HepG2 (cell line): ENCODE data around the gene TIMP3. TPM values are rescaled to one million over a fixed set of nuclear protein-coding genes. Genes with fewer than 3 reads are reported as not detected.

Source experiments
- ATAC-seq: fragments of 200-7000 bp; cut with Tn5 transposase; 3 replicates; pipeline ENCODE4 v1.9.1; 2020; ENCODE audit warnings: mild to moderate bottlenecking, moderate library complexity
- BruUV-seq: library from RNA; stranded (reverse); fragments of 400-500 nt; replicated peaks from 2 replicates; lab custom pipeline; 2021; lab: Mats Ljungman, UMichigan
- CTCF ChIA-PET: fragments of 300-600 bp; formaldehyde crosslinking; extraction: SDS; loops from one replicate; lab custom pipeline; 2021; ENCODE audit warnings: low total read pairs, inconsistent platforms, low intra/inter-chr PET ratio; lab: Yijun Ruan, JAX
- POLR2A ChIA-PET: fragments of 350-600 bp; sonication (Branson Sonifier 250); formaldehyde crosslinking; loops from one replicate; lab custom pipeline; 2020; ENCODE audit warnings: antibody characterized with exemption, inconsistent platforms; lab: Yijun Ruan, JAX
- DNase-seq: peaks from one replicate; pipeline ENCODE4 v3.0.0-alpha.2; 2015; ENCODE audit warnings: low spot score
- FAIRE-seq: peaks from 3 replicates; lab custom pipeline; 2011; peaks lifted over from hg19 to GRCh38; lab: Jason Lieb, UNC
- H2AFZ ChIP-seq: one replicate; pipeline ENCODE4 v1.6.1; 2011; ENCODE audit warnings: low read length, inconsistent platforms
- H3K27ac ChIP-seq: fragments of 300-600 bp; 3 replicates; pipeline ENCODE4 v1.8.0; 2011; ENCODE audit warnings: mixed run types, mild to moderate bottlenecking, mixed read lengths, low read length, inconsistent platforms; ENCODE audit not compliant: insufficient read depth; ENCODE audit errors: extremely low read length
- H3K27me3 ChIP-seq, 2 experiments: fragments of 200-600 bp in 1 of 2; 2 replicates in 1 of 2; 3 replicates in 1 of 2; pipeline versions ENCODE4 v1.6.0 to v1.8.0; 2011; ENCODE audit warnings: low read length in 2 of 2, mild to moderate bottlenecking in 2 of 2, moderate library complexity in 2 of 2, inconsistent platforms in 1 of 2; ENCODE audit not compliant: insufficient read depth in 2 of 2, control insufficient read depth in 1 of 2
- H3K36me3 ChIP-seq, 2 experiments: fragments of 200-600 bp in 1 of 2; replicated peaks in 1 of 2; 2 replicates in 1 of 2; 3 replicates in 1 of 2; pipeline versions ENCODE4 v1.5.1 to v1.8.0; 2011; ENCODE audit warnings: low read length in 2 of 2, inconsistent platforms in 1 of 2; ENCODE audit not compliant: insufficient read depth in 2 of 2, control insufficient read depth in 1 of 2
- H3K4me1 ChIP-seq: 2 replicates; pipeline ENCODE4 v1.5.1; 2012; ENCODE audit warnings: low read length, inconsistent platforms; ENCODE audit not compliant: insufficient read depth
- H3K4me2 ChIP-seq: 2 replicates; pipeline ENCODE4 v1.6.0; 2011; ENCODE audit warnings: low read depth, low read length, inconsistent platforms
- H3K4me3 ChIP-seq, 3 experiments: fragments of 200-600 bp in 1 of 3; sonication (generic), shearing (Covaris generic) in 1 of 3; replicated peaks in 1 of 3; 2 replicates each; pipeline ENCODE4 v1.5.1; 2011 to 2016; ENCODE audit warnings: low read length in 3 of 3, inconsistent platforms in 2 of 3, low read depth in 2 of 3, mild to moderate bottlenecking in 2 of 3, control low read depth in 1 of 3, mixed read lengths in 1 of 3; ENCODE audit not compliant: insufficient read depth in 1 of 3
- H3K79me2 ChIP-seq: one replicate; pipeline ENCODE4 v1.6.1; 2011; ENCODE audit warnings: low read length, inconsistent platforms; ENCODE audit not compliant: insufficient read depth
- H3K9ac ChIP-seq: 2 replicates; pipeline ENCODE4 v1.6.0; 2011; ENCODE audit warnings: mild to moderate bottlenecking, low read depth, low read length, inconsistent platforms; ENCODE audit not compliant: insufficient read depth
- H3K9me3 ChIP-seq: 2 replicates; pipeline ENCODE4 v1.5.1; 2012; ENCODE audit warnings: mild to moderate bottlenecking, low read length
- H4K20me1 ChIP-seq: 2 replicates; pipeline ENCODE4 v1.6.0; 2011; ENCODE audit warnings: inconsistent platforms, mild to moderate bottlenecking, low read length, moderate library complexity; ENCODE audit not compliant: insufficient read depth
- AHR ChIP-seq: IDR thresholded peaks from 2 replicates; pipeline ENCODE4 v1.6.1; 2018; ENCODE audit warnings: missing genetic modification reagents, missing compliant biosample characterization
- ARHGAP35 ChIP-seq: sonication (generic); formaldehyde crosslinking; IDR thresholded peaks from 2 replicates; pipeline ENCODE4 v1.9.0; 2022; ENCODE audit warnings: mild to moderate bottlenecking, inconsistent platforms, moderate library complexity, missing genetic modification reagents, borderline replicate concordance
- KDM1A ChIP-seq: IDR thresholded peaks from 2 replicates; pipeline ENCODE4 v1.6.1; 2016; ENCODE audit warnings: missing compliant biosample characterization
- SPEN ChIP-seq: sonication (generic); formaldehyde crosslinking; IDR thresholded peaks from 2 replicates; pipeline ENCODE4 v1.5.1; 2020; ENCODE audit warnings: low read depth, mild to moderate bottlenecking, missing genetic modification reagents
- ZNF138 ChIP-seq: sonication (generic); formaldehyde crosslinking; IDR thresholded peaks from 2 replicates; pipeline ENCODE4 v1.5.0; 2020; ENCODE audit warnings: mild to moderate bottlenecking, low read depth, missing genetic modification reagents
- ZNF562 ChIP-seq: sonication (generic); formaldehyde crosslinking; IDR thresholded peaks from 2 replicates; pipeline ENCODE4 v1.8.0; 2022; ENCODE audit warnings: missing genetic modification reagents, borderline replicate concordance
- ZNF83 ChIP-seq: sonication (generic); formaldehyde crosslinking; IDR thresholded peaks from 2 replicates; pipeline ENCODE4 v1.4.0; 2020; ENCODE audit warnings: missing genetic modification reagents, mild to moderate bottlenecking, borderline replicate concordance
- WGBS: methylation state at CpG from one replicate; pipeline ENCODE4 v1.1.6; 2017; ENCODE audit warnings: low lambda C conversion rate; 5-methylcytosine and 5-hydroxymethylcytosine counted together
- in situ Hi-C: cut with HindIII; loops from 2 replicates; pipeline ENCODE4 v1.10.0; 2017; ENCODE audit warnings: low pct_unique_long_range_greater_than_20kb; ENCODE audit not compliant: extremely low pct_ligation_motif_present
- intact Hi-C: fragments of 100-400 bp; cut with micrococcal nuclease; formaldehyde crosslinking; loops from one replicate; pipeline ENCODE4 v1.10.0; 2022; ENCODE audit not compliant: unreplicated experiment
- polyA plus RNA-seq, 8 experiments: library from polyadenylated mRNA; depleted of rRNA in 3 of 8; stranded (reverse) in 7 of 8; unstranded in 1 of 8; fragments of >200 nt; fragmentation: Illumina TruSeq in 4 of 8; extraction: Trizol in 4 of 8; gene quantifications; 2 replicates each; pipeline versions ENCODE4 v1.2.1 to v1.2.3, GENCODE V29; 2011 to 2016; ENCODE audit warnings: low read depth in 4 of 8, missing spikeins in 1 of 8, mixed read lengths in 1 of 8; ENCODE audit not compliant: insufficient read depth in 1 of 8
- total RNA-seq, 5 experiments: library from RNA; depleted of rRNA; stranded (reverse); fragments of >200 nt; fragmentation: Illumina TruSeq; extraction: Trizol; gene quantifications; 2 replicates each; pipeline ENCODE4 v1.2.3, GENCODE V29; 2016; ENCODE audit warnings: low read depth in 1 of 5

TIMP3 gene
- total and polyA plus RNA-seq, 2 of the 13 experiments (the other 11 are each of a cell fraction or from before 2014, with no cell fraction given): 57.3 to 86.6 TPM

DNA sequence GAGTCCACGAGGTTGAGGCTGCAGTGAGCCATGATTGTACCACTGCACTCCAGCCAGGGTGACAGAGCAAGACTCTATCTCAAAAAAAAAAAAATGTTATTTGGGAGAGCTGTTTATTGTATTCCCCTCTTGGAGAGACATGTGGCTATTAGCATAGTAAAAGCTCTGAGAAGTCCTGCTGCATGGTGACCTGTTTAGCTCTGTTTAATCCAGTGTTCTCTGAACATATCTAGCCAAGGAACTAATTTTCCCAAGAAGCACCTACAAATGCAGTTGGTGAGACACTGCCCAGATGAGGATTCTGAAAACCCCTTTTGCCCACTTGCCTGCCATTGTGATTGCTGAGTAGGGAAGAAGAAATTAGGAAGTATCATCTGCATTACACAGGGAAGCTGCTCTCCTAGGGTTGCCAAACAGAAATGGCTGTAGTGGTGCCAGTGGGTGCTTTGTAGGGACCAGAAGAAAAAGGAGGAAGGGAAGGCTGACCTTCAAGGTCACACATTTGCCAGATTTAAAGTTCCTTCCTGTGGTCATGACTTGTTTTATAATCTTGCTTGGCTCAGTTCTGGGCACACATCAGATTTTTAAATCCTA lies 15.7 kb downstream of the TIMP3 start:
- peaks cover 6 to 48% of the 10 kb centered on the region in 2 experiments; a peak in 4 of 5 replicates for H3K36me3 ChIP-seq
- in situ Hi-C loops: no loop called here

DNA sequence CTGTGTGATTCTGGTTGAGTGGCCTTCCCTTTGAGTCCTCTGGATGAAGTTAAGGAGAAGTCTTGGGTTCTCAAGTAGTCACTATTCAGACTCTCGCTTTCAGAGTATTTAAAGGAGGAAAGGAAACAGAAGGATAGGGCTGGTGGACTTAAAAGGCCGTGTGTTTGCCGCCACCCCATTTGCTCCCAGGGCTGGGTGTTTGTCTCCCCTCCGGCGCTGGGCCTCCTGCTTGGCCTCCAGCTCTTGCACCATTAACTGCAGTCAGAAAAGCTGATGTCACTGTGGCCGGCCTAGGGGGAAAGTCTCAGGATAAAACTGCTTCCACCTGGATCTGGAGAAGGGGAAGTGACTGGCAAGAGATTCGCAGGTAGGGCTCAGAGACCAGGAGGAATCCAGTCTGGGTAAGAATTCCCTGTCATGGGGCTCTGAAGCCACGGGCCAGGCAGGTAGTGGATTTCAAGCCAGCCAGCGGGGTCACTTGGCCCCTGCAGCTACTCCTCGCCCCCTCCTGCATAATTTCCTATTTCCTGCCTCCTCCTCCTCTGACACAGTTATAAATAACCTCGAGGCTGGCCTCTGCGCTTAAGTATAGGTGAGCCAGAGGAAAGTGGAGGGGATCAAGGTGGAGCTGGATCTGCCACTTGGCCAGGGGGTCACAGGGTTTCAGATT lies 17.1 kb downstream of the TIMP3 start:
- Histone ChIP-seq H3K27ac (no peak overlapping the region), H3K4me1 (0 out of 2 replicates have a peak, but pooled peaks cover 10% of the 10 kb centered on the region), H3K4me3 (no peak overlapping the region), H3K79me2 (peaks cover 52% of the 10 kb centered on the region), H3K9ac (no peak overlapping the region), H4K20me1 (peaks cover 5% of the 10 kb centered on the region; the same call in 1 of the 2 replicates), H3K9me3 (no peaks in the 10 kb centered on the region), H3K27me3 (no peaks in the 10 kb centered on the region), H3K36me3 (peaks cover 8 to 45% of the 10 kb centered on the region in 2 experiments; a peak in 4 of 5 replicates), H2AFZ (no peak overlapping the region), H3K4me2 (no peak overlapping the region)
- FAIRE-seq (no peak), ATAC-seq (no peak), DNase-seq (no peak)
- CTCF ChIA-PET: no interaction called here
- intact Hi-C loops: no loop called here
- 95% methylated on average over 11 of the region's 12 CpGs for WGBS
- in situ Hi-C loops: no loop called here
- BruUV-seq: no TSS peak
- no peak for TF ChIP-seq ARHGAP35
- TF ChIP-seq ZNF138: no peak
- TF ChIP-seq ZNF83: no peak
- TF ChIP-seq AHR (CRISPR knock-in tag): no peak
- POLR2A ChIA-PET: no interaction called here

More for the DNA sequence above, 15.7 kb downstream of the TIMP3 start:
- Histone ChIP-seq H2AFZ (no peak overlapping the region), H3K79me2 (peaks cover 55% of the 10 kb centered on the region), H3K9ac (no peak overlapping the region), H3K4me3 (no peak overlapping the region), H3K4me2 (no peak overlapping the region), H3K4me1 (0 out of 2 replicates have a peak, but pooled peaks cover 10% of the 10 kb centered on the region), H4K20me1 (peaks cover 5% of the 10 kb centered on the region), H3K9me3 (no peaks in the 10 kb centered on the region), H3K27ac (no peak overlapping the region), H3K27me3 (no peaks in the 10 kb centered on the region)
- ChIA-PET POLR2A (interaction anchor here (0.9 kb wide), 1 partner anchor 9 kb away, joined by 3 read pairs; no protein-coding TSS in a partner anchor), CTCF (no interaction called here)
- FAIRE-seq: no peak
- intact Hi-C loops: no loop called here
- ATAC-seq: no peak
- BruUV-seq: no TSS peak
- DNase-seq: no peak
- 100% methylated on average over 1 of the region's 1 CpG for WGBS
- TF ChIP-seq KDM1A (CRISPR knock-in tag) (no peak), ZNF562 (CRISPR knock-in tag) (no peak), SPEN (CRISPR knock-in tag) (no peak)
